IMR-90 (cell line): ENCODE data around the gene DPP6. TPM values are rescaled to one million over a fixed set of nuclear protein-coding genes. Genes with fewer than 3 reads are reported as not detected.

Experiments
- ATAC-seq: fragments of 200-7000 bp; cut with Tn5 transposase; 2 replicates; pipeline ENCODE4 v1.9.1; 2020; ENCODE audit warnings: low read depth, mild to moderate bottlenecking, moderate library complexity
- BruUV-seq: library from RNA; stranded (reverse); fragments of 400-500 nt; replicated peaks from 2 replicates; lab custom pipeline; 2021; lab: Mats Ljungman, UMichigan
- CTCF ChIA-PET: fragments of 300-600 bp; formaldehyde crosslinking; extraction: SDS; loops from one replicate; lab custom pipeline; 2021; ENCODE audit warnings: antibody characterized with exemption; lab: Yijun Ruan, JAX
- POLR2A ChIA-PET: fragments of 300-600 bp; sonication (Branson Sonifier 250); formaldehyde crosslinking; loops from one replicate; lab custom pipeline; 2022; ENCODE audit warnings: antibody characterized with exemption; ENCODE audit not compliant: unreplicated experiment; lab: Charles Lee
- DNase-seq: peaks from one replicate; pipeline ENCODE4 v3.0.0; 2013
- H2AFZ ChIP-seq: replicated peaks from 2 replicates; pipeline ENCODE3; 2013; ENCODE audit warnings: low read length, mild to moderate bottlenecking; ENCODE audit not compliant: poor library complexity
- H2AK5ac ChIP-seq: 2 replicates; pipeline ENCODE4 v1.6.1; 2013; ENCODE audit warnings: low read depth, low read length, inconsistent platforms
- H2AK9ac ChIP-seq: replicated peaks from 2 replicates; pipeline ENCODE3; 2013; ENCODE audit warnings: mild to moderate bottlenecking, low read depth, low read length, moderate library complexity; ENCODE audit not compliant: poor library complexity
- H2BK120ac ChIP-seq: 2 replicates; pipeline ENCODE4 v1.6.1; 2013; ENCODE audit warnings: low read depth, low read length, inconsistent platforms
- H2BK15ac ChIP-seq: 3 replicates; pipeline ENCODE4 v1.6.1; 2013; ENCODE audit warnings: low read depth, low read length, inconsistent platforms
- H2BK20ac ChIP-seq: 2 replicates; pipeline ENCODE4 v1.6.1; 2013; ENCODE audit warnings: low read depth, mild to moderate bottlenecking, inconsistent platforms, low read length, moderate library complexity
- H2BK5ac ChIP-seq: 2 replicates; pipeline ENCODE4 v1.6.1; 2013; ENCODE audit warnings: mild to moderate bottlenecking, low read depth, low read length, inconsistent platforms; ENCODE audit not compliant: poor library complexity, severe bottlenecking
- H3K14ac ChIP-seq: replicated peaks from 2 replicates; pipeline ENCODE4 v1.6.1; 2013; ENCODE audit warnings: low read depth, low read length, inconsistent platforms
- H3K18ac ChIP-seq: 2 replicates; pipeline ENCODE4 v1.6.1; 2013; ENCODE audit warnings: low read depth, low read length, control low read depth
- H3K23ac ChIP-seq: 2 replicates; pipeline ENCODE4 v1.6.1; 2013; ENCODE audit warnings: low read depth, low read length, inconsistent platforms
- H3K27ac ChIP-seq: 2 replicates; pipeline ENCODE4 v1.5.1; 2013; ENCODE audit warnings: mild to moderate bottlenecking, control low read depth, low read length; ENCODE audit not compliant: insufficient read depth
- H3K27me3 ChIP-seq: 2 replicates; pipeline ENCODE4 v1.6.1; 2013; ENCODE audit warnings: low read length; ENCODE audit not compliant: control insufficient read depth, insufficient read depth
- H3K36me3 ChIP-seq: 2 replicates; pipeline ENCODE4 v1.6.1; 2013; ENCODE audit warnings: low read length, mixed read lengths; ENCODE audit not compliant: control insufficient read depth, insufficient read depth
- H3K4ac ChIP-seq: 2 replicates; pipeline ENCODE4 v1.6.1; 2013; ENCODE audit warnings: low read depth, low read length, inconsistent platforms
- H3K4me1 ChIP-seq: 2 replicates; pipeline ENCODE4 v1.6.1; 2013; ENCODE audit warnings: low read length, mixed read lengths; ENCODE audit not compliant: control insufficient read depth, insufficient read depth
- H3K4me2 ChIP-seq: 2 replicates; pipeline ENCODE4 v1.6.1; 2013; ENCODE audit warnings: low read depth, mild to moderate bottlenecking, control low read depth, low read length, moderate library complexity
- H3K4me3 ChIP-seq: 2 replicates; pipeline ENCODE4 v1.5.1; 2013; ENCODE audit warnings: low read depth, mild to moderate bottlenecking, control low read depth, low read length, moderate library complexity; ENCODE audit not compliant: insufficient read depth
- H3K56ac ChIP-seq: 2 replicates; pipeline ENCODE4 v1.6.1; 2013; ENCODE audit warnings: low read length, inconsistent platforms; ENCODE audit not compliant: insufficient read depth; ENCODE audit errors: extremely low read depth
- H3K79me1 ChIP-seq, 2 experiments: 2 replicates each; pipeline ENCODE4 v1.6.1; 2013; ENCODE audit warnings: low read length in 2 of 2, inconsistent platforms in 1 of 2, low read depth in 1 of 2
- H3K9ac ChIP-seq: 2 replicates; pipeline ENCODE4 v1.6.1; 2013; ENCODE audit warnings: low read depth, low read length, control low read depth
- H3K9me1 ChIP-seq: 2 replicates; pipeline ENCODE4 v1.6.1; 2013; ENCODE audit warnings: low read length, inconsistent platforms; ENCODE audit not compliant: insufficient read depth
- H3K9me3 ChIP-seq: 2 replicates; pipeline ENCODE4 v1.6.1; 2013; ENCODE audit warnings: low read length; ENCODE audit not compliant: control insufficient read depth, insufficient read depth
- H4K20me1 ChIP-seq: 2 replicates; pipeline ENCODE4 v1.6.1; 2013; ENCODE audit warnings: low read length, inconsistent platforms; ENCODE audit not compliant: insufficient read depth
- H4K5ac ChIP-seq: 2 replicates; pipeline ENCODE4 v1.6.1; 2013; ENCODE audit warnings: mild to moderate bottlenecking, low read depth, low read length, control low read depth
- H4K8ac ChIP-seq, 2 experiments: 2 replicates each; pipeline ENCODE4 v1.6.1; 2013; ENCODE audit warnings: low read depth in 2 of 2, low read length in 2 of 2, control low read depth in 1 of 2, inconsistent platforms in 1 of 2
- H4K91ac ChIP-seq: 2 replicates; pipeline ENCODE4 v1.6.1; 2013; ENCODE audit warnings: low read depth, low read length, inconsistent platforms; ENCODE audit not compliant: insufficient read depth
- CHD1 ChIP-seq: IDR thresholded peaks from 2 replicates; pipeline ENCODE4 v1.6.1; 2012; ENCODE audit warnings: low read depth, low read length, improper control_type of control experiment
- SMC3 ChIP-seq: fragments of 150-350 bp; IDR thresholded peaks from 2 replicates; pipeline ENCODE4 v1.6.1; 2016; ENCODE audit warnings: low read depth, mild to moderate bottlenecking, antibody characterized with exemption, low read length, moderate library complexity
- WGBS, 2 experiments: methylation state at CpG; one replicate each; pipeline versions ENCODE4 v1.1.5 to v1.1.7; 2013; ENCODE audit warnings: missing lambda C conversion rate in 2 of 2; ENCODE audit not compliant: insufficient read length in 1 of 2; ENCODE audit errors: extremely low coverage in 2 of 2; 5-methylcytosine and 5-hydroxymethylcytosine counted together
- dilution Hi-C: fragments of 300-500 bp; cut with HindIII; formaldehyde crosslinking; loops from one replicate; pipeline ENCODE4 v1.14.3; 2018; ENCODE audit warnings: low sequenced_read_pairs; ENCODE audit not compliant: unreplicated experiment
- in situ Hi-C: fragments of 300-500 bp; cut with MboI; formaldehyde crosslinking; loops from 3 replicates; pipeline ENCODE4 v1.14.3; 2019; ENCODE audit warnings: low sequenced_read_pairs, inconsistent platforms, mixed read lengths
- intact Hi-C: fragments of 100-400 bp; cut with micrococcal nuclease; formaldehyde crosslinking; loops from 2 replicates; pipeline ENCODE4 v1.10.0; 2022
- polyA plus RNA-seq, 3 experiments: library from polyadenylated mRNA; depleted of rRNA; stranded (reverse); fragments of >200 nt; gene quantifications; 2 replicates each; pipeline ENCODE4 v1.2.3, GENCODE V29; 2012; ENCODE audit warnings: low replicate concordance in 1 of 3
- total RNA-seq: library from RNA; depleted of rRNA; stranded (reverse); fragments of >200 nt; gene quantifications from 2 replicates; pipeline ENCODE4 v1.2.3, GENCODE V29; 2012
- TF ChIP-seq, protein P1 (sequence below): fragments of 150-350 bp; IDR thresholded peaks from 2 replicates; pipeline ENCODE4 v1.6.1; 2016; ENCODE audit warnings: low read depth, mild to moderate bottlenecking, low read length, moderate library complexity, borderline replicate concordance

DPP6 gene
- total and polyA plus RNA-seq, 2 of the 4 experiments (the other 2 are of a cell fraction), result not detected

DNA sequence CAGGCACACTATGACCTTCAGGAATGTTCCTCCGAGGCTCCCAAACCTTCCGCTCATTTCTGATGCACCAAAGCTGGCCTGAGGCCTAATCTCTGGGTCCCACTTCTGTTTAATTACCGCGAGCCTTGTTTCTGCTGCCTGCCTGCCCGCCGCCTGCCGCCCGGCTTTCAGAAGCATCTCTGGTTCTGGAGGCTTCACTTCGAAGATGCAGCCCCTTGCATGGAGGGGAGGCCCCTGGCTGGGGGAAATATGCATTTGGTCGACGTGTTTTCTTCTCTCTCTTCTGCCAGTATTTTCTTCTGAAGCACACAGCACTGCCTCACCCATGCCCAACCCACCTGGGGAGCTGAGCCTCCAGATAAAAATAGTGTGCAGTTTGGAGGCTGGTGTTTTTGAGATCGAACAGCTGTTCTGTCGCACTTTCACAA, 783.8 kb downstream of the DPP6 start:
- intact Hi-C loops (no loop called here), in situ Hi-C loops (no loop called here), dilution Hi-C loops (no loop called here)
- Histone ChIP-seq H2AK9ac (no peak overlapping the region), H3K4me1 (no peaks in the 10 kb centered on the region), H2BK20ac (no peak overlapping the region), H4K5ac (no peak overlapping the region), H3K18ac (no peak overlapping the region), H3K36me3 (no peaks in the 10 kb centered on the region), H3K9me1 (no peaks in the 10 kb centered on the region), H3K9me3 (peaks cover 59% of the 10 kb centered on the region), H3K14ac (no peak overlapping the region), H4K8ac (no peak overlapping the region), H2AFZ (no peak overlapping the region), H4K20me1 (no peaks in the 10 kb centered on the region), H3K9ac (no peak overlapping the region), H4K91ac (no peak overlapping the region), H3K27ac (no peak overlapping the region), H3K4ac (no peak overlapping the region), H3K79me1 (no peaks in the 10 kb centered on the region), H2BK5ac (no peak overlapping the region), H2BK15ac (no peak overlapping the region), H2AK5ac (no peak overlapping the region), H3K4me2 (no peak overlapping the region), H2BK120ac (no peak overlapping the region), H3K4me3 (no peak overlapping the region), H3K23ac (no peak overlapping the region), H3K56ac (no peak overlapping the region), H3K27me3 (no peaks in the 10 kb centered on the region)
- ATAC-seq, result no peak
- TF ChIP-seq CHD1, result no peak
- no peak for TF ChIP-seq SMC3
- TF ChIP-seq, protein P1, sequence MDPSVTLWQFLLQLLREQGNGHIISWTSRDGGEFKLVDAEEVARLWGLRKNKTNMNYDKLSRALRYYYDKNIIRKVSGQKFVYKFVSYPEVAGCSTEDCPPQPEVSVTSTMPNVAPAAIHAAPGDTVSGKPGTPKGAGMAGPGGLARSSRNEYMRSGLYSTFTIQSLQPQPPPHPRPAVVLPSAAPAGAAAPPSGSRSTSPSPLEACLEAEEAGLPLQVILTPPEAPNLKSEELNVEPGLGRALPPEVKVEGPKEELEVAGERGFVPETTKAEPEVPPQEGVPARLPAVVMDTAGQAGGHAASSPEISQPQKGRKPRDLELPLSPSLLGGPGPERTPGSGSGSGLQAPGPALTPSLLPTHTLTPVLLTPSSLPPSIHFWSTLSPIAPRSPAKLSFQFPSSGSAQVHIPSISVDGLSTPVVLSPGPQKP, result no peak
- CTCF ChIA-PET, result no interaction called here
- no TSS peak for BruUV-seq
- POLR2A ChIA-PET, result no interaction called here
- DNase-seq, result no peak
- WGBS, 2 experiments, result 28% methylated on average over 2 of the region's 13 CpGs; no CpG with 5 or more reads in 1 of the 2 experiments
